Prostate gland (tissue), 2 donors: ENCODE results near the gene OTOP2.
"Not testable (repeated sequence)": the region's sequence is repeated elsewhere in the genome, so short reads cannot be mapped to it uniquely, and the experiment has no call there.

Source experiments
- POLR2A ChIP-seq: fragments of 450-650 bp; IDR thresholded peaks from one replicate; pipeline ENCODE4 v1.6.1; 2016; ENCODE audit warnings: antibody characterized with exemption, mild to moderate bottlenecking
- POLR2AphosphoS5 ChIP-seq: sonication (generic); formaldehyde crosslinking; IDR thresholded peaks from one replicate; pipeline ENCODE4 v1.6.1; 2017; ENCODE audit warnings: antibody characterized with exemption
- TF ChIP-seq, protein P1 (sequence below), 4 experiments: fragments of 200-600 bp in 2 of 4; fragments of 450-650 bp in 2 of 4; sonication (generic) in 2 of 4; IDR thresholded peaks; 1 replicate in 3 of 4; 2 replicates in 1 of 4; pipeline ENCODE4 v1.5.1; 2016 to 2019; ENCODE audit warnings: antibody characterized with exemption in 4 of 4, mild to moderate bottlenecking in 2 of 4, moderate library complexity in 2 of 4

- TF ChIP-seq POLR2AphosphoS5, POLR2A: not testable (repeated sequence)
- TF ChIP-seq, protein P1, sequence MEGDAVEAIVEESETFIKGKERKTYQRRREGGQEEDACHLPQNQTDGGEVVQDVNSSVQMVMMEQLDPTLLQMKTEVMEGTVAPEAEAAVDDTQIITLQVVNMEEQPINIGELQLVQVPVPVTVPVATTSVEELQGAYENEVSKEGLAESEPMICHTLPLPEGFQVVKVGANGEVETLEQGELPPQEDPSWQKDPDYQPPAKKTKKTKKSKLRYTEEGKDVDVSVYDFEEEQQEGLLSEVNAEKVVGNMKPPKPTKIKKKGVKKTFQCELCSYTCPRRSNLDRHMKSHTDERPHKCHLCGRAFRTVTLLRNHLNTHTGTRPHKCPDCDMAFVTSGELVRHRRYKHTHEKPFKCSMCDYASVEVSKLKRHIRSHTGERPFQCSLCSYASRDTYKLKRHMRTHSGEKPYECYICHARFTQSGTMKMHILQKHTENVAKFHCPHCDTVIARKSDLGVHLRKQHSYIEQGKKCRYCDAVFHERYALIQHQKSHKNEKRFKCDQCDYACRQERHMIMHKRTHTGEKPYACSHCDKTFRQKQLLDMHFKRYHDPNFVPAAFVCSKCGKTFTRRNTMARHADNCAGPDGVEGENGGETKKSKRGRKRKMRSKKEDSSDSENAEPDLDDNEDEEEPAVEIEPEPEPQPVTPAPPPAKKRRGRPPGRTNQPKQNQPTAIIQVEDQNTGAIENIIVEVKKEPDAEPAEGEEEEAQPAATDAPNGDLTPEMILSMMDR (IDR thresholded peaks at IDR 0.05), result not testable (repeated sequence)
These were observed 15.0 kb upstream of the OTOP2 start for GRCh38 chr17:74909097-74909496.
